ENCODE measurements around the gene TMEM150C. TPM values are rescaled to one million over a fixed set of nuclear protein-coding genes. Genes with fewer than 3 reads are reported as not detected.

TMEM150C gene
- total and polyA plus RNA-seq, 2 of the 8 experiments (the other 6 are each of a cell fraction or from before 2014, with no cell fraction given), result 1.5 to 1.7 TPM

GRCh38 chr4:82606622-82607021 is 44.8 kb upstream of the TMEM150C start (continued):
- TF ChIP-seq CHD7 (IDR thresholded peaks at IDR 0.05; ENCODE audit: insufficient replicate concordance, low read length), result no peak
- TF ChIP-seq CEBPB (IDR thresholded peaks at IDR 0.05; ENCODE audit: low read depth, low read length), result no peak

Measured in H1 (cell line).